HepG2 (cell line): ENCODE measurements around the gene TCEA3. TPM values are rescaled to one million over a fixed set of nuclear protein-coding genes. Genes with fewer than 3 reads are reported as not detected.

Experiments
- ARID3A ChIP-seq: IDR thresholded peaks from 2 replicates; pipeline ENCODE4 v1.6.1; 2012; ENCODE audit warnings: low read depth, low read length, improper control_type of control experiment
- POLR2A ChIP-seq, 2 experiments: IDR thresholded peaks; 2 replicates each; pipeline ENCODE4 v1.6.1; 2011; ENCODE audit warnings: low read depth in 2 of 2, low read length in 2 of 2, mild to moderate bottlenecking in 1 of 2, moderate library complexity in 1 of 2; ENCODE audit not compliant: insufficient read depth in 1 of 2
- RCOR2 ChIP-seq: IDR thresholded peaks from 2 replicates; pipeline ENCODE4 v1.6.1; 2016; ENCODE audit warnings: missing biosample characterization, missing genetic modification reagents
- RFXANK ChIP-seq: IDR thresholded peaks from 2 replicates; pipeline ENCODE4 v1.6.1; 2016
- SNRNP70 ChIP-seq: fragments of 200-400 bp; formaldehyde crosslinking; IDR thresholded peaks from 2 replicates; pipeline ENCODE4 v1.6.1; 2017; ENCODE audit warnings: mild to moderate bottlenecking, low read depth, low read length, moderate library complexity
- SSRP1 ChIP-seq: IDR thresholded peaks from 2 replicates; pipeline ENCODE4 v1.6.1; 2016; ENCODE audit warnings: control low read depth
- TIGD3 ChIP-seq: sonication (generic); formaldehyde crosslinking; IDR thresholded peaks from 2 replicates; pipeline ENCODE4 v1.5.1; 2020; ENCODE audit warnings: mild to moderate bottlenecking, missing genetic modification reagents, borderline replicate concordance
- ZEB1 ChIP-seq: IDR thresholded peaks from 2 replicates; pipeline ENCODE4 v1.6.1; 2012; ENCODE audit warnings: mild to moderate bottlenecking, low read depth, inconsistent platforms; ENCODE audit not compliant: insufficient replicate concordance
- ZNF564 ChIP-seq: sonication (generic); formaldehyde crosslinking; IDR thresholded peaks from 2 replicates; pipeline ENCODE4 v1.8.1; 2023; ENCODE audit warnings: mild to moderate bottlenecking, missing genetic modification reagents
- ZNF709 ChIP-seq: sonication (generic); formaldehyde crosslinking; IDR thresholded peaks from 2 replicates; pipeline ENCODE4 v1.5.0; 2020; ENCODE audit warnings: mild to moderate bottlenecking, missing genetic modification reagents
- polyA plus RNA-seq, 8 experiments: library from polyadenylated mRNA; depleted of rRNA in 3 of 8; stranded (reverse) in 7 of 8; unstranded in 1 of 8; fragments of >200 nt; fragmentation: Illumina TruSeq in 4 of 8; extraction: Trizol in 4 of 8; gene quantifications; 2 replicates each; pipeline versions ENCODE4 v1.2.1 to v1.2.3, GENCODE V29; 2011 to 2016; ENCODE audit warnings: low read depth in 4 of 8, missing spikeins in 1 of 8, mixed read lengths in 1 of 8; ENCODE audit not compliant: insufficient read depth in 1 of 8
- total RNA-seq, 5 experiments: library from RNA; depleted of rRNA; stranded (reverse); fragments of >200 nt; fragmentation: Illumina TruSeq; extraction: Trizol; gene quantifications; 2 replicates each; pipeline ENCODE4 v1.2.3, GENCODE V29; 2016; ENCODE audit warnings: low read depth in 1 of 5
- TF ChIP-seq, protein P1 (sequence below): sonication (generic); formaldehyde crosslinking; IDR thresholded peaks from 2 replicates; pipeline ENCODE4 v1.4.0; 2020; ENCODE audit warnings: missing genetic modification reagents, borderline replicate concordance
- TF ChIP-seq, protein P2 (sequence below): sonication (generic); formaldehyde crosslinking; IDR thresholded peaks from 2 replicates; pipeline ENCODE4 v1.4.0; 2020; ENCODE audit warnings: low read depth, mild to moderate bottlenecking, missing genetic modification reagents

TCEA3 gene
- total and polyA plus RNA-seq, 2 of the 13 experiments (the other 11 are each of a cell fraction or from before 2014, with no cell fraction given): 55.5 to 84.6 TPM

DNA sequence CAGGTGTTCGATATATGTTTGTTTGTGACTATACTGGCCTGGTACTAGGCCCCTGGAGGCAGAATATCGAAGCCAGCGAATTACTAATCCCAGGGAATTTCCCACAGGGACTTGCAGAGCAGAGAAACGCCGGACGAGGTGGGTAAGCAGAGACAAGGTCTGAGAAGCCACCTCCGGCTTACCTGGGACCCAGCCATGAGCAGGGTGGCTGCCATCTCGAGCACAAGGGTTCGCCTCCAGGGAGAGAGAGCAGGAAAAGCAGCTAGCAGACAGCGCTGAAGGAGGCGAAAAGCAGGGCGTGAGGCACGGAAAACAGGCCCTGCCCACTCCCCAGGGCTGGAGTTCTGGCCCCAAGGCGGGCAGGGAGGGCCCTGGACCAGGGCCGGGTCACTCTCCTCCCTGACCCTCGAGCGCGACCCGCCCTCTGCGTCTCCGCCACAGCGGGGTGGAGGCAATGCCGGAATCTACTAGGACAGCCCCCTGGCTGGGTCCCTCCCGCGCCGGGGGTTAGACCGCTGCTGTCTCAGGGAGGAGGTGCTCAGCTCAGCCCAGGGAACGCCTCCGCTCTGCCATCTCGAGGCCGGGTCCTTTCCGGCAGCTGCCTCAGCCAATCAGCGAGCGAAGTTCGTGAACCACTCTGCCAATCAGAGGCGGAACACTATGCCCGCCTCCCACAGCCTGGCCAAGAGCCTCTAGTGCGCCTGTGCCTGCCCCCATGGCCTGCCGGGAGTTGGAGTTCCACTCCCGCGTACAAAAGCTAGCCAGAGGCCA, 56.6 kb downstream of the TCEA3 start (continued):
- TF ChIP-seq ARID3A: no peak
- TF ChIP-seq SSRP1 (CRISPR knock-in tag): no peak
- TF ChIP-seq SNRNP70: no peak
- peak; percentile 85 to 86 for TF ChIP-seq POLR2A (IDR thresholded peaks at IDR 0.05; ENCODE audit: insufficient read depth in 1 of 2, low read depth in 2 of 2, low read length in 2 of 2)
- TF ChIP-seq RCOR2: no peak; the same call in 1 of the 2 replicates
- TF ChIP-seq RFXANK (CRISPR knock-in tag): no peak; the same call in 1 of the 2 replicates
- TF ChIP-seq ZNF709 (CRISPR knock-in tag): 0 out of 2 replicates have a peak, but pooled peaks have one; percentile 20
- TF ChIP-seq ZEB1: no peak
- TF ChIP-seq, protein P1, sequence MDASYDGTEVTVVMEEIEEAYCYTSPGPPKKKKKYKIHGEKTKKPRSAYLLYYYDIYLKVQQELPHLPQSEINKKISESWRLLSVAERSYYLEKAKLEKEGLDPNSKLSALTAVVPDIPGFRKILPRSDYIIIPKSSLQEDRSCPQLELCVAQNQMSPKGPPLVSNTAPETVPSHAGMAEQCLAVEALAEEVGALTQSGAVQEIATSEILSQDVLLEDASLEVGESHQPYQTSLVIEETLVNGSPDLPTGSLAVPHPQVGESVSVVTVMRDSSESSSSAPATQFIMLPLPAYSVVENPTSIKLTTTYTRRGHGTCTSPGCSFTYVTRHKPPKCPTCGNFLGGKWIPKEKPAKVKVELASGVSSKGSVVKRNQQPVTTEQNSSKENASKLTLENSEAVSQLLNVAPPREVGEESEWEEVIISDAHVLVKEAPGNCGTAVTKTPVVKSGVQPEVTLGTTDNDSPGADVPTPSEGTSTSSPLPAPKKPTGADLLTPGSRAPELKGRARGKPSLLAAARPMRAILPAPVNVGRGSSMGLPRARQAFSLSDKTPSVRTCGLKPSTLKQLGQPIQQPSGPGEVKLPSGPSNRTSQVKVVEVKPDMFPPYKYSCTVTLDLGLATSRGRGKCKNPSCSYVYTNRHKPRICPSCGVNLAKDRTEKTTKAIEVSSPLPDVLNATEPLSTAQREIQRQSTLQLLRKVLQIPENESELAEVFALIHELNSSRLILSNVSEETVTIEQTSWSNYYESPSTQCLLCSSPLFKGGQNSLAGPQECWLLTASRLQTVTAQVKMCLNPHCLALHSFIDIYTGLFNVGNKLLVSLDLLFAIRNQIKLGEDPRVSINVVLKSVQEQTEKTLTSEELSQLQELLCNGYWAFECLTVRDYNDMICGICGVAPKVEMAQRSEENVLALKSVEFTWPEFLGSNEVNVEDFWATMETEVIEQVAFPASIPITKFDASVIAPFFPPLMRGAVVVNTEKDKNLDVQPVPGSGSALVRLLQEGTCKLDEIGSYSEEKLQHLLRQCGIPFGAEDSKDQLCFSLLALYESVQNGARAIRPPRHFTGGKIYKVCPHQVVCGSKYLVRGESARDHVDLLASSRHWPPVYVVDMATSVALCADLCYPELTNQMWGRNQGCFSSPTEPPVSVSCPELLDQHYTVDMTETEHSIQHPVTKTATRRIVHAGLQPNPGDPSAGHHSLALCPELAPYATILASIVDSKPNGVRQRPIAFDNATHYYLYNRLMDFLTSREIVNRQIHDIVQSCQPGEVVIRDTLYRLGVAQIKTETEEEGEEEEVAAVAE (CRISPR knock-in tag): no peak
- TF ChIP-seq, protein P2, sequence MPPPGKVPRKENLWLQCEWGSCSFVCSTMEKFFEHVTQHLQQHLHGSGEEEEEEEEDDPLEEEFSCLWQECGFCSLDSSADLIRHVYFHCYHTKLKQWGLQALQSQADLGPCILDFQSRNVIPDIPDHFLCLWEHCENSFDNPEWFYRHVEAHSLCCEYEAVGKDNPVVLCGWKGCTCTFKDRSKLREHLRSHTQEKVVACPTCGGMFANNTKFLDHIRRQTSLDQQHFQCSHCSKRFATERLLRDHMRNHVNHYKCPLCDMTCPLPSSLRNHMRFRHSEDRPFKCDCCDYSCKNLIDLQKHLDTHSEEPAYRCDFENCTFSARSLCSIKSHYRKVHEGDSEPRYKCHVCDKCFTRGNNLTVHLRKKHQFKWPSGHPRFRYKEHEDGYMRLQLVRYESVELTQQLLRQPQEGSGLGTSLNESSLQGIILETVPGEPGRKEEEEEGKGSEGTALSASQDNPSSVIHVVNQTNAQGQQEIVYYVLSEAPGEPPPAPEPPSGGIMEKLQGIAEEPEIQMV: no peak
- no peak for TF ChIP-seq TIGD3
- no peak for TF ChIP-seq ZNF564
